Endodermal cell (in vitro differentiated cells): ENCODE results near the gene LBH. TPM values are rescaled to one million over a fixed set of nuclear protein-coding genes. Genes with fewer than 3 reads are reported as not detected.
A peak's percentile ranks its signal among the peaks of the same experiment; 100 is the strongest.

ENCODE experiments used
- DNase-seq: peaks from one replicate; pipeline ENCODE4 v3.0.0-alpha.2; 2017
- H3K27ac ChIP-seq: 2 replicates; pipeline ENCODE4 v1.5.1; 2013; ENCODE audit warnings: mild to moderate bottlenecking, low read depth, low read length, moderate library complexity
- H3K27me3 ChIP-seq: 2 replicates; pipeline ENCODE4 v1.6.1; 2013; ENCODE audit warnings: mild to moderate bottlenecking, low read length, moderate library complexity; ENCODE audit not compliant: insufficient read depth, control insufficient read depth, poor library complexity, severe bottlenecking
- H3K36me3 ChIP-seq: 2 replicates; pipeline ENCODE4 v1.7.0; 2013; ENCODE audit warnings: mild to moderate bottlenecking, low read length, moderate library complexity; ENCODE audit not compliant: control insufficient read depth, insufficient read depth
- H3K4me1 ChIP-seq: one replicate; pipeline ENCODE4 v1.7.0; 2013; ENCODE audit warnings: low read length; ENCODE audit not compliant: control insufficient read depth, insufficient read depth
- H3K4me3 ChIP-seq: 2 replicates; pipeline ENCODE4 v1.5.1; 2013; ENCODE audit warnings: mild to moderate bottlenecking, low read length, moderate library complexity
- H3K9ac ChIP-seq: 2 replicates; pipeline ENCODE4 v1.6.1; 2013; ENCODE audit warnings: mild to moderate bottlenecking, low read length, moderate library complexity; ENCODE audit not compliant: poor library complexity, severe bottlenecking; ENCODE audit errors: extremely low read depth
- H3K9me3 ChIP-seq: 2 replicates; pipeline ENCODE4 v1.6.1; 2013; ENCODE audit warnings: mild to moderate bottlenecking, low read length, moderate library complexity; ENCODE audit not compliant: control insufficient read depth
- H3K27ac Mint-ChIP-seq: 2 replicates; pipeline ENCODE4 v1.8.0; 2020; ENCODE audit warnings: mixed read lengths
- H3K27me3 Mint-ChIP-seq: 2 replicates; pipeline ENCODE4 v1.8.0; 2021; ENCODE audit warnings: mild to moderate bottlenecking, mixed read lengths; ENCODE audit not compliant: insufficient read depth
- H3K36me3 Mint-ChIP-seq: 2 replicates; pipeline ENCODE4 v1.8.0; 2020; ENCODE audit warnings: low read depth, mixed read lengths
- H3K4me1 Mint-ChIP-seq: 2 replicates; pipeline ENCODE4 v1.8.0; 2020; ENCODE audit warnings: mixed read lengths
- H3K4me3 Mint-ChIP-seq: 2 replicates; pipeline ENCODE4 v1.8.0; 2020; ENCODE audit warnings: mild to moderate bottlenecking, moderate library complexity, mixed read lengths
- H3K9me3 Mint-ChIP-seq: 2 replicates; pipeline ENCODE4 v1.8.0; 2020; ENCODE audit warnings: mild to moderate bottlenecking, mixed read lengths
- CTCF ChIP-seq: fragments of 200-600 bp; sonication (generic); conservative IDR thresholded peaks from 2 replicates; pipeline ENCODE4 v1.5.0; 2021; ENCODE audit warnings: antibody characterized with exemption, mild to moderate bottlenecking
- WGBS, 2 experiments: methylation state at CpG; one replicate each; pipeline versions ENCODE4 v1.1.5 to v1.1.7; 2013; ENCODE audit warnings: missing lambda C conversion rate in 2 of 2, mixed read lengths in 1 of 2; ENCODE audit not compliant: insufficient coverage in 1 of 2, insufficient read length in 1 of 2; 5-methylcytosine and 5-hydroxymethylcytosine counted together
- total RNA-seq, 2 donors: library from RNA; stranded (reverse); fragmentation: NEBNext Ultra II Directional in 1 of 2; extraction: Animal tissue kit (Norgen Biotek cat#: 25700) in 1 of 2; gene quantifications; 2 replicates in 1 of 2; 3 replicates in 1 of 2; pipeline ENCODE4 v1.2.1, GENCODE V29; 2021

LBH gene
- total RNA-seq, 2 donors from 2014 or later = 48.0 to 50.0 TPM

GRCh38 chr2:30216157-30216556, 15.2 kb upstream of the LBH start:
- Histone ChIP-seq H3K4me3 (no peak overlapping the region), H3K9ac (no peak overlapping the region), H3K27ac (no peak overlapping the region), H3K27me3 (peaks cover 10% of the 10 kb centered on the region), H3K4me1 (peaks cover 12% of the 10 kb centered on the region), H3K9me3 (no peaks in the 10 kb centered on the region), H3K36me3 (no peaks in the 10 kb centered on the region)
- TF ChIP-seq CTCF = no peak
- H3K9me3 Mint-ChIP-seq = no peaks in the 10 kb centered on the region
- H3K4me3 Mint-ChIP-seq = no peak overlapping the region
- no peaks in the 10 kb centered on the region for H3K36me3 Mint-ChIP-seq
- no peak overlapping the region for H3K27ac Mint-ChIP-seq
- no peak for DNase-seq
- peaks cover 27% of the 10 kb centered on the region for H3K4me1 Mint-ChIP-seq
- H3K27me3 Mint-ChIP-seq = peaks cover 21% of the 10 kb centered on the region

GRCh38 chr2:30217644-30218337, 13.5 kb upstream of the LBH start:
- no peaks in the 10 kb centered on the region for H3K36me3 ChIP-seq
- no peak for TF ChIP-seq CTCF
- H3K27ac ChIP-seq = no peak overlapping the region
- DNase-seq = peak; percentile 77
- no peaks in the 10 kb centered on the region for H3K9me3 ChIP-seq
- Mint-ChIP-seq H3K27ac (peak overlapping the region; percentile 64), H3K4me1 (peaks cover 27% of the 10 kb centered on the region), H3K9me3 (no peaks in the 10 kb centered on the region), H3K4me3 (peak overlapping the region; percentile 23), H3K36me3 (no peaks in the 10 kb centered on the region), H3K27me3 (peaks cover 26% of the 10 kb centered on the region)
- 60 to 66% methylated on average over 4 to 11 of the region's 11 CpGs for WGBS, 2 experiments
- H3K27me3 ChIP-seq = peaks cover 16% of the 10 kb centered on the region
- H3K4me3 ChIP-seq = no peak overlapping the region
- H3K4me1 ChIP-seq = peaks cover 12% of the 10 kb centered on the region
- no peak overlapping the region for H3K9ac ChIP-seq

GRCh38 chr2:30218338-30218713, 13.0 kb upstream of the LBH start:
- no peak overlapping the region for H3K4me3 Mint-ChIP-seq
- Histone ChIP-seq H3K27me3 (peaks cover 16% of the 10 kb centered on the region), H3K4me3 (no peak overlapping the region), H3K36me3 (no peaks in the 10 kb centered on the region), H3K27ac (no peak overlapping the region), H3K9ac (no peak overlapping the region), H3K9me3 (no peaks in the 10 kb centered on the region), H3K4me1 (peaks cover 12% of the 10 kb centered on the region)
- DNase-seq = no peak
- H3K27me3 Mint-ChIP-seq = peaks cover 27% of the 10 kb centered on the region
- 85 to 97% methylated on average over 5 to 6 of the region's 6 CpGs for WGBS, 2 experiments
- peak overlapping the region; percentile 64 for H3K27ac Mint-ChIP-seq
- no peaks in the 10 kb centered on the region for H3K36me3 Mint-ChIP-seq
- no peak for TF ChIP-seq CTCF
- H3K4me1 Mint-ChIP-seq = peaks cover 27% of the 10 kb centered on the region
- H3K9me3 Mint-ChIP-seq = no peaks in the 10 kb centered on the region
